Ishikawa (cell line): Measurements from ENCODE around the gene KAT8.

ENCODE experiments used
- CEBPB ChIP-seq: IDR thresholded peaks from 2 replicates; pipeline ENCODE4 v1.6.1; 2012
- CREB1 ChIP-seq: IDR thresholded peaks from 2 replicates; pipeline ENCODE4 v1.6.1; 2012; ENCODE audit warnings: low read depth
- EGR1 ChIP-seq: IDR thresholded peaks from 2 replicates; pipeline ENCODE4 v1.6.1; 2012
- EP300 ChIP-seq: IDR thresholded peaks from 2 replicates; pipeline ENCODE4 v1.6.1; 2012; ENCODE audit warnings: borderline replicate concordance
- MAX ChIP-seq: IDR thresholded peaks from 2 replicates; pipeline ENCODE4 v1.6.1; 2012
- REST ChIP-seq: IDR thresholded peaks from 2 replicates; pipeline ENCODE4 v1.6.1; 2012; ENCODE audit warnings: low read depth, mild to moderate bottlenecking
- TAF1 ChIP-seq: IDR thresholded peaks from 2 replicates; pipeline ENCODE4 v1.6.1; 2012; ENCODE audit warnings: low read depth, mild to moderate bottlenecking
- TEAD4 ChIP-seq: IDR thresholded peaks from 2 replicates; pipeline ENCODE4 v1.6.1; 2012
- USF1 ChIP-seq: IDR thresholded peaks from 2 replicates; pipeline ENCODE4 v1.6.1; 2012
- YY1 ChIP-seq: IDR thresholded peaks from 2 replicates; pipeline ENCODE4 v1.6.1; 2012; ENCODE audit warnings: low read depth

- TF ChIP-seq EP300, result no peak
- TF ChIP-seq MAX, result no peak
- TF ChIP-seq USF1, result no peak
- no peak for TF ChIP-seq YY1
- no peak for TF ChIP-seq EGR1
- no peak for TF ChIP-seq TAF1
- TF ChIP-seq CEBPB, result no peak
- no peak for TF ChIP-seq CREB1
- no peak for TF ChIP-seq REST
- TF ChIP-seq TEAD4, result no peak
Measured at GRCh38 chr16:31143694-31144148, 26.3 kb downstream of the KAT8 start.
